HUES6 (cell line): ENCODE data around the gene PDE10A.
"Not testable (repeated sequence)": the region's sequence is repeated elsewhere in the genome, so short reads cannot be mapped to it uniquely, and the experiment has no call there.

Experiments
- H3K27ac ChIP-seq: 2 replicates; pipeline ENCODE4 v1.7.0; 2013; ENCODE audit warnings: low read depth, mild to moderate bottlenecking, low read length, inconsistent platforms
- H3K27me3 ChIP-seq: 2 replicates; pipeline ENCODE4 v1.6.1; 2013; ENCODE audit warnings: low read length; ENCODE audit not compliant: control insufficient read depth, insufficient read depth
- H3K36me3 ChIP-seq: 2 replicates; pipeline ENCODE4 v1.6.1; 2013; ENCODE audit warnings: low read length; ENCODE audit not compliant: control insufficient read depth, insufficient read depth
- H3K4me1 ChIP-seq: 2 replicates; pipeline ENCODE4 v1.6.1; 2013; ENCODE audit warnings: low read length; ENCODE audit not compliant: control insufficient read depth, insufficient read depth
- H3K4me3 ChIP-seq: 2 replicates; pipeline ENCODE4 v1.5.1; 2013; ENCODE audit warnings: low read depth, low read length
- H3K9ac ChIP-seq: one replicate; pipeline ENCODE4 v1.6.1; 2013; ENCODE audit warnings: mild to moderate bottlenecking, low read length
- H3K9me3 ChIP-seq: 2 replicates; pipeline ENCODE4 v1.6.1; 2013; ENCODE audit warnings: low read depth, low read length; ENCODE audit not compliant: control insufficient read depth, insufficient read depth

PDE10A gene

DNA sequence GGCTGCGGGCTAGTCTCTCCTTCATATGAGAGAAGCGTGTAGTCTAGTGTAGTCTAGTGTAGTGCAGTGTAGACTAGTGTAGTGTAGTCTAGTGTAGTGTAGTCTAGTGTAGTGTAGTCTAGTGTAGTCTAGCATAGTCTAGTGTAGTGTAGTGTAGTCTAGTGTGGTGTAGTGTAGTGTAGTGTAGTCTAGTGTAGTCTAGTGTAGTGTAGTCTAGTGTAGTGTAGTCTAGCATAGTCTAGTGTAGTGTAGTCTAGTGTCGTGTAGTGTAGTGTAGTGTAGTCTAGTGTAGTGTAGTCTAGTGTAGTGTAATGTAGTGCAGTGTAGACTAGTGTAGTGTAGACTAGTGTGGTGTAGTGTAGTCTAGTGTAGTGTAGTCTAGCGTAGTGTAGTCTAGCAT lies 44.1 kb downstream of the PDE10A start:
- not testable (repeated sequence) for H3K36me3 ChIP-seq, H3K4me3 ChIP-seq, H3K9ac ChIP-seq, H3K27me3 ChIP-seq, H3K4me1 ChIP-seq, H3K27ac ChIP-seq, H3K9me3 ChIP-seq

DNA sequence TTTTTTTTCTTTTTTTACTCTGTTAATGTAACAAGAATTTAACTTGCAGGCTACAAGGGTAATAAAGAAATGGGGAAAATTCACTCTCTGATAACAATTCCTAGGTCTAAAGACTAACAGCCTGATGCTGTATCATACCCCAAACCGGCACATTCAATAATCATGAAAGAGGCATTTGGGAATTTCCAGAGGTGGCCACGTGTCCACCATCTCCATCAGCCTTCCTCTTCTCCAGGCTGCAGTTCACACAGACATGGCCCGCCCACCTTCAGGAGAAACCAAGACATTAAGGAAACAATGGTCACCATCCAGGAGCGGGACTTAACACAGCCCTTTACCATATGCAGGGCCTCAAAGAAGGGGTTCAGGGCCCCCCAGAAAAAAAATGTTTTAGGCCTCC lies 44.8 kb downstream of the PDE10A start:
- H3K9ac ChIP-seq = no peak overlapping the region
- peaks cover 9% of the 10 kb centered on the region for H3K4me1 ChIP-seq

DNA sequence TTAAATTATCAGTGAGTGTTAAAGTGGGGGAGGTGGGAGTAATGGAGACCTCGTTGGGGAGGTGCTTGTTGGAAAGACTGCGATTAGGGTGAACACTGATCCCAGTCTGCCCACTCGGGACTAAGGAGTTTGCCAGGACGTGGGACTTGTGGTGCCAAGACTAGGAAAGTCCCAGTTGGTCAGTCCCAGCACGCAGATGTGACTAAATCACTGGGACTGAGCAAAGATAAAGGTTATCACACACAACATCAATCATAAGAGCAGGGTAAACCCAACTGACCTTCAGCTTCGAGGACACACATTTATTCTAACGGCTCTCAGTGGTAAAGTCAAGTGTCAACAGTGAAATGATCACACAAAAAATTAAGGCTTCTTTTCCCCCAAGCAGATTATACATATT lies 45.5 kb downstream of the PDE10A start:
- Histone ChIP-seq H3K9me3 (no peaks in the 10 kb centered on the region; the same call in 1 of the 2 replicates), H3K9ac (no peak overlapping the region), H3K4me1 (peaks cover 9% of the 10 kb centered on the region), H3K27me3 (no peaks in the 10 kb centered on the region), H3K4me3 (no peak overlapping the region), H3K27ac (no peak overlapping the region), H3K36me3 (no peaks in the 10 kb centered on the region)

More for the DNA sequence above, 44.8 kb downstream of the PDE10A start:
- Histone ChIP-seq H3K4me3 (no peak overlapping the region), H3K27me3 (no peaks in the 10 kb centered on the region), H3K9me3 (no peaks in the 10 kb centered on the region; the same call in 1 of the 2 replicates), H3K36me3 (no peaks in the 10 kb centered on the region), H3K27ac (no peak overlapping the region)

DNA sequence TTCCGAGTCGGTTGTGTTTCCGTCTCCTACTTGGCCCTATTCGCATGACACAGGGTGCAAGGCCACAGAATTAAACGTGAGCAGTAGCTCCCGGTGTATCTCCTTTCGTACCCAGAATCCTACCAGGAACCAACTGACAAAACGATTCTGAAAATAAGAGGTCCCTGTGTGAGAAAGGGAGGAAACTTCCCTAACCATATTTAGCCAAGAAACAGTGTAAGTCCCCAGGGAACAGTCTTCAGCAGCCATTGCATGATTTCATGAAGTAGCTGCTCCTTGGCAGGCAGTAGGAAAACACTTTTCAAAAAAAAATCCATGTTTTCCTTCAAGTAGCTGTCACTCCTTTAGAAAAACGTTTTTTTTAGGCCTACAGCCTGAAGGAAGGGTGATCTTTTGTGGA lies 46.9 kb downstream of the PDE10A start:
- H3K27ac ChIP-seq = no peak overlapping the region
- H3K4me1 ChIP-seq = peaks cover 9% of the 10 kb centered on the region

DNA sequence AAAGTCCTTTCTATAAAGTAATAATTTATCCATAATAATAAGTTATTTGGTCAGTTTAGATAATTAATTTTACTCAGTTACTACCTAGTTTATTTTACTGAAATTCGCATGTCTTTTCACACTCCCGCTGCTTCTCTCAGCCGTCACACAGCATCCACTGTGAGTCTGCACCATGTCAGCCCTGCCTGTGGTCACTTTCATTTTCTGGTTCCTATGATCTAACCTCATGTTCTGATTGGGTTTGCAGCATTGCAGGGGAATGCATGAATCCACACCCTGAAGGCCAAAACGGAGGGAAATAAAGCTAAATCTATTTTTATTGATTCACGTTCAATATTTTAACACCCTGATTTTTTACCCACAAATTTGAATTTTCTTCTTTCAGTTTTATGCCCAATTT lies 47.4 kb downstream of the PDE10A start:
- Histone ChIP-seq H3K27me3 (no peaks in the 10 kb centered on the region), H3K9me3 (no peaks in the 10 kb centered on the region; the same call in 1 of the 2 replicates), H3K9ac (no peak overlapping the region), H3K4me3 (no peak overlapping the region), H3K27ac (no peak overlapping the region), H3K4me1 (peaks cover 9% of the 10 kb centered on the region), H3K36me3 (no peaks in the 10 kb centered on the region)

More for the DNA sequence above, 46.9 kb downstream of the PDE10A start:
- no peaks in the 10 kb centered on the region; the same call in 1 of the 2 replicates for H3K9me3 ChIP-seq
- no peak overlapping the region for H3K4me3 ChIP-seq
- no peaks in the 10 kb centered on the region for H3K36me3 ChIP-seq
- H3K9ac ChIP-seq = no peak overlapping the region
- no peaks in the 10 kb centered on the region for H3K27me3 ChIP-seq

DNA sequence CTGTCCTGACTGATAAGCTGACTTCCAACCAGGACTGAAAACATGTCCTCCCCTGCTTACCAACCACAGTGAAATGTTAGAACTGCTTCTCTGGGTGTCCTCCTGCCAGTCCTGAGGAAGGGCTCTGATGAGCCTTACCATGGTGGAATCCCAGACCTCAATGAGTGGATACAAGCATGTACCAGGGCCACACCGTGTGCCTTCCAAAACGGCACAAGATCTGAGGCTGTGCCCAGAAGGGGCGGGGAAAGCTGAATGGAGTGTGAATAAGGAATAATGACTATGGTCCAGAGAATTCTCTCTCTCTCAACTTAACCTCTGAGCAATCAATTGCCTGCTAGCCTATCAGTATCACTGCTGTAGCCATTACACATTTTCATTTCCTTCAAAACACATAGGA lies 51.7 kb downstream of the PDE10A start:
- Histone ChIP-seq H3K9me3 (no peaks in the 10 kb centered on the region), H3K4me3 (no peak overlapping the region), H3K4me1 (peaks cover 11% of the 10 kb centered on the region), H3K27me3 (no peaks in the 10 kb centered on the region), H3K9ac (no peak overlapping the region), H3K27ac (no peak overlapping the region), H3K36me3 (no peaks in the 10 kb centered on the region)

DNA sequence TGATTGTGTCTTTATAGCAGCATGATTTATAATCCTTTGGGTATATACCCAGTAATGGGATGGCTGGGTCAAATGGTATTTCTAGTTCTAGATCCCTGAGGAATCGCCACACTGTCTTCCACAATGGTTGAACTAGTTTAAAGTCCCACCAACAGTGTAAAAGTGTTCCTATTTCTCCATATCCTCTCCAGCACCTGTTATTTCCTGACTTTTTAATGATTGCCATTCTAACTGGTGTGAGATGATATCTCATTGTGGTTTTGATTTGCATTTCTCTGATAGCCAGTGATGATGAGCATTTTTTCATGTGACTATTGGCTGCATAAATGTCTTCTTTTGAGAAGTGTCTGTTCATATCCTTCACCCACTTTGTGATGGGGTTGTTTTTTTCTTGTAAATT lies 54.5 kb downstream of the PDE10A start:
- not testable (repeated sequence) for H3K27ac ChIP-seq, H3K4me1 ChIP-seq, H3K27me3 ChIP-seq, H3K9me3 ChIP-seq, H3K4me3 ChIP-seq, H3K9ac ChIP-seq, H3K36me3 ChIP-seq

DNA sequence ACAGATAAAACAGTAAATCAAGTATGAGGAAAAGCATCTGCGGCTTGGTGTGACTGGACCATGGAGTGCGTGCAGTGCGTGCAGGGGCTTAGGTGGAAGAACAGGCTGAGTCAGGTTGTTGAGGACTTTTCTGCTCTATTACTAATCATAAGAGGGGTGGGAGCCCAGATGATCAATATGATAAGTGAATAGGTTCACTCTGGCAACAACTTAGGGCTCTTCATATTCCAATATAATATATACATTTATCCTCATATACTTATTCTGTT lies 56.4 kb downstream of the PDE10A start:
- Histone ChIP-seq H3K9ac (no peak overlapping the region), H3K27ac (no peak overlapping the region), H3K27me3 (no peaks in the 10 kb centered on the region), H3K4me1 (peaks cover 3% of the 10 kb centered on the region; the same call in 1 of the 2 replicates), H3K4me3 (no peak overlapping the region), H3K36me3 (no peaks in the 10 kb centered on the region), H3K9me3 (no peaks in the 10 kb centered on the region)

DNA sequence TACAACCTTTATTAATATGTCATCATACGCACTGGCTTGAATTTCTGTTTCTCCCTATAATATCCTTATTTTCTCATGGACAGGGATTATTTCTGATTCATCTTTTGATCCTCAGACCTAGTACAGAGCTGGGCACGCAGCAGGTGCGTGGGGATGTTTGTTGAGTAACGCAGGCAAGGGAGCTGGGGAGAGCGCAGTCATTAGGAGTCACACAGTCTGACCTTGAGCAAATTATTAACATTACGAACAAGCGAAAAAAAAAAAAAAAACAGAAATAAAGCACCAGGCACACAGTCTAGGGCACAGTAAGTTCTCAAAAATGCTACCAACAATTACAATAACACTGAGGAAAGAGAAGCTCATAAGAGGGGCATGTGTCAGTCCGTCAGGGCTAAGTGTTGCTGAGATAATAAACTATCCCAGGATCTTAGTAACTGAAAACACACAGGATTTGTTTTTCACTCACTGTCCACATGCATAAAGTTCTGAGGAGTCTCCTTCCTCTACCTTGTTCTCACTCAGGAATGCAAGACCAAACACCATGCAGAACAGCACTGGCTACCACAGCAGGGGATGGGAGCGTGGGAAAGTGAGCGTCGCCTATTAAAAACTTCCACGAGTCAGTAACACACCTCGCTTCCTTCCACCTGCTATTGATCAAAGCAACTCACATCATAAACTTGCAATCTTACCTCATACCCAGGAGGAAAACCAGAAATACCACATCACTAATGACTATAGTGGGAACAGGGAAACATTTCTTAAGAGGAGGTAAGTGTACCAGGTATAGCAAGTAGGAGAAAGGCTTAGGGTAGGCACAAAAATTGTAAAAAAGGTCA lies 56.9 kb downstream of the PDE10A start:
- H3K27ac ChIP-seq = no peak overlapping the region
- H3K27me3 ChIP-seq = no peaks in the 10 kb centered on the region
- no peak overlapping the region for H3K4me3 ChIP-seq
- H3K36me3 ChIP-seq = no peaks in the 10 kb centered on the region
- H3K9me3 ChIP-seq = no peaks in the 10 kb centered on the region
- H3K4me1 ChIP-seq = peaks cover 3% of the 10 kb centered on the region; the same call in 1 of the 2 replicates
- H3K9ac ChIP-seq = no peak overlapping the region

DNA sequence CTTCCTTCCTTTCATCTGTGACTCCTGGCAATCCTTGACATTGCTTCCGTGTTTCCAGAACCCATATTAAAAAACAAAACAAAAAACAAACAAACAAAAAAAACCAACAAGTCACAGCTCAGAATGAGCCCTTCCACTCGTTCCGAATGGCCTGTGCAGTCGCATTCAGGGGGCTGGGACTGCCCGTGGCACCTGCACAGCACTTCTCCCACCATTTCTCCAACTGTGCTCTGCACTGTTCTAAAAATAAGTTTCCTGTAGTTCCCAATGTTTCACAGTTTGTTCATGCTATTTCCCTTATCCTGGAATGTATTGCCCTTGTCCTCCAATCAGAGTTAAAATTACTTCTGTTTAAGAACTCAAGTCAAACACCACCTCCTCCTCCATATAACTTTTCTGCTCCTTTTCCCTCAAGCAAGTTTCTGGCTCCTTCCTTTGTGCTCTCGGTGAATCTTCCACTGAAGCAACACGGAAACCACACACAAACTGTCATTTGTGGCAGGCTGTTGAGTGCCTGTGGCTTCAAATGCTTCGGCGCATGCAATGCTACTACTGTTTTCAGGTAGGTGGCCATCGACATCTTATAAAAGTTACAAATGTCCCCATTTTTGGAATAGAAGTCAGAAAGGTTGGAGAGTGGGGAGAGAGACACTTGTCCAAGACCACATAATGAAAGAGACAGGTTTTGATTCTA lies 57.7 kb downstream of the PDE10A start:
- Histone ChIP-seq H3K27me3 (no peaks in the 10 kb centered on the region), H3K36me3 (no peaks in the 10 kb centered on the region), H3K4me1 (peaks cover 8% of the 10 kb centered on the region; the same call in 1 of the 2 replicates), H3K4me3 (no peak overlapping the region), H3K27ac (no peak overlapping the region), H3K9ac (no peak overlapping the region), H3K9me3 (no peaks in the 10 kb centered on the region)

DNA sequence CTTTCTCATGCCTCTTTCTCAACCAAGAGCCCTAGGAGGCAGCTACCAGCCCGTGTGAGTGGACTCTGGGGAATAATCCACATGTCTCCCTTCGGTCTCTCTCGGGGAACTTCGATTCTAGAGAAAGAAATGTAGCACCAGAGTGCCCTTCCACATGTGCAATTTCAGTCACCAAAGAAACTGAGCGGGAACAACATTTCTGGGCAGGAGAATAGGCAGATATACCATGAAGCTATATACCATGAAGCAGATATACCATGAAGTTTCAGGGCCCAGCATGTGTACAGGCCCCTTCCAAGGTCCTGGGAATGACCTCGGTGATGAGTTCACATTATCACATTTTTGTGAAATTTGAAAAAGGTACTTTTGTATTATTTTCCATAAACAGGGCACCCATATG lies 60.8 kb downstream of the PDE10A start:
- H3K27me3 ChIP-seq = no peaks in the 10 kb centered on the region
- no peaks in the 10 kb centered on the region for H3K9me3 ChIP-seq
- no peak overlapping the region for H3K27ac ChIP-seq
- no peak overlapping the region for H3K9ac ChIP-seq
- no peaks in the 10 kb centered on the region for H3K36me3 ChIP-seq
- no peak overlapping the region for H3K4me3 ChIP-seq
- H3K4me1 ChIP-seq = peaks cover 20% of the 10 kb centered on the region; the same call in 1 of the 2 replicates
